Activated CD4-positive, CD25-positive, alpha-beta regulatory T cell treated with anti-CD3 and anti-CD28 coated beads, Interleukin-2, amount 50 U/mL, for 16 hours (primary cell): ENCODE results near the gene RAB11A.

Source experiments
- DNase-seq: peaks from one replicate; pipeline ENCODE4 v3.0.0-alpha.2; 2020; ENCODE audit warnings: low read depth, low spot score

Gene RAB11A

GRCh38 chr15:65916664-65917406, 47.5 kb downstream of the RAB11A start:
- no peak for DNase-seq

- DNase-seq, result no peak
Measured at GRCh38 chr15:65917407-65917756, 48.1 kb downstream of the RAB11A start.

GRCh38 chr15:65917936-65918335, 48.6 kb downstream of the RAB11A start:
- no peak for DNase-seq

- no peak for DNase-seq
Measured at GRCh38 chr15:65918357-65918920, 49.1 kb downstream of the RAB11A start.

- DNase-seq, result no peak
Measured at GRCh38 chr15:65918945-65919344, 49.7 kb downstream of the RAB11A start.

- DNase-seq, result no peak
Measured at GRCh38 chr15:65919353-65919752, 50.1 kb downstream of the RAB11A start.

- DNase-seq, result no peak
Measured at GRCh38 chr15:65920121-65920520, 50.8 kb downstream of the RAB11A start.

- DNase-seq, result no peak
Measured at GRCh38 chr15:65920825-65921309, 51.6 kb downstream of the RAB11A start.

- no peak for DNase-seq
Measured at GRCh38 chr15:65921780-65922179, 52.5 kb downstream of the RAB11A start.

GRCh38 chr15:65922621-65923020, 53.3 kb downstream of the RAB11A start:
- no peak for DNase-seq

- no peak for DNase-seq
Measured at GRCh38 chr15:65923264-65923663, 54.0 kb downstream of the RAB11A start.

- DNase-seq, result no peak
Measured at GRCh38 chr15:65924004-65924403, 54.7 kb downstream of the RAB11A start.

GRCh38 chr15:65925338-65925737, 56.0 kb downstream of the RAB11A start:
- no peak for DNase-seq

GRCh38 chr15:65926459-65926858, 57.2 kb downstream of the RAB11A start:
- DNase-seq, result no peak

- DNase-seq, result no peak
Measured at GRCh38 chr15:65926899-65927298, 57.6 kb downstream of the RAB11A start.

- DNase-seq, result no peak
Measured at GRCh38 chr15:65927545-65927944, 58.3 kb downstream of the RAB11A start.

- no peak for DNase-seq
Measured at GRCh38 chr15:65929573-65929972, 60.3 kb downstream of the RAB11A start.

GRCh38 chr15:65930134-65930533, 60.8 kb downstream of the RAB11A start:
- DNase-seq, result no peak

- DNase-seq, result no peak
Measured at GRCh38 chr15:65931221-65931620, 61.9 kb downstream of the RAB11A start.

GRCh38 chr15:65935391-65935790, 66.1 kb downstream of the RAB11A start:
- DNase-seq, result no peak

GRCh38 chr15:65936282-65936681, 67.0 kb downstream of the RAB11A start:
- DNase-seq, result no peak

- no peak for DNase-seq
Measured at GRCh38 chr15:65937054-65937453, 67.8 kb downstream of the RAB11A start.

- DNase-seq, result no peak
Measured at GRCh38 chr15:65937476-65937875, 68.2 kb downstream of the RAB11A start.
